ENCODE measurements around the gene QRSL1. TPM values are rescaled to one million over a fixed set of nuclear protein-coding genes. Genes with fewer than 3 reads are reported as not detected.

The QRSL1 gene
- total RNA-seq, 2 donors from 2014 or later: 8.7 to 9.5 TPM

- no peaks in the 10 kb centered on the region for H3K9me3 ChIP-seq
- H3K27me3 ChIP-seq (replicated peaks; ENCODE audit: insufficient read depth): no peaks in the 10 kb centered on the region
- no peak overlapping the region for H3K4me3 ChIP-seq
- TF ChIP-seq CTCF (IDR thresholded peaks at IDR 0.05): no peak
- no peak overlapping the region for H3K27ac ChIP-seq
- ATAC-seq (ENCODE audit: insufficient number of reproducible peaks, low FRiP score, low read depth) (no peak), DNase-seq (ENCODE audit: low spot score) (no peak)
- no peaks in the 10 kb centered on the region for H3K4me1 ChIP-seq (ENCODE audit: control insufficient read depth in 1 of 2, low read depth in 2 of 2)
- H3K36me3 ChIP-seq: peaks cover 2% of the 10 kb centered on the region
Observed at GRCh38 chr6:106612671-106613416, 16.5 kb upstream of the QRSL1 start.

DNA sequence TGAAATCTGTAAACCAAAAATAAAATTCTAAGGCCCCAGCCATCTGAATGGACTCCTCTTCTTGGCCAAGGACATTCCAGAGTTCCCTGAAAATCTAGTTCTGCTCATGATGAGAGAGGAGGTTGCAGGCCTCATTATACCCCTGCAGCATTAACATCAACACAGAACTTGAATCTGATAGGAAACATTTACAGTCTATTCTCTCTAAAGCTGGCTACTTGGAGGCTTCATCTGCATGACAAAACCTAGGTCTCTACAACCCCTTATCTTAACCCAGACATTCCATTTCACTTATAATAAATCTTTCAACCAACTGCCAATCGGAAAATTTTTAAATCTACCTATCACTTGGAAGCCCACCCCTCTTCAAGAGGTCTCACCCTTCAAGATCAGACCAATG, 15.8 kb upstream of the QRSL1 start:
- H3K9me3 ChIP-seq: no peaks in the 10 kb centered on the region
- DNase-seq (ENCODE audit: low spot score) (no peak), ATAC-seq (ENCODE audit: insufficient number of reproducible peaks, low FRiP score, low read depth) (no peak)
- H3K4me3 ChIP-seq: no peak overlapping the region
- no peaks in the 10 kb centered on the region for H3K27me3 ChIP-seq (replicated peaks; ENCODE audit: insufficient read depth)
- H3K36me3 ChIP-seq: peaks cover 2% of the 10 kb centered on the region
- no peaks in the 10 kb centered on the region for H3K4me1 ChIP-seq (ENCODE audit: control insufficient read depth in 1 of 2, low read depth in 2 of 2)
- no peak overlapping the region for H3K27ac ChIP-seq
- TF ChIP-seq CTCF (IDR thresholded peaks at IDR 0.05): no peak

DNA sequence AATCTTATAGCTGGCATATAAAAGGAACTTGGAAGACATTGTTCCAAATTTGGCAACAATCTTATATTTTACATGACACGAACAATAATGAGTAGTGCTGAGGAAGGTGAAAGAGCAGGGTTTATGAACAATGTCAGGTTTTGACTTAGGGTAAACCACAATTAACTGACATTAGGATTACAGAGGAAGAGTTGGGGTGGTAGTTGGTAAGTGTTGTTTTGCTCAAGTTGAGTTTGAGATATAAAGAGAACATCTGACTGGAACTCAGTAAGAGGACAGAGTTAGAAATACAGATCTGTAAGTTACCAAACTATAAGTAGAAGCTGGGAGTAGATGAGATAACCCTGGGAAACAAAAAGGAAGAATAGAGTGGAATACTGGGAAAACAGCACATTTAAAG, 15.2 kb upstream of the QRSL1 start:
- H3K27ac ChIP-seq: no peak overlapping the region
- no peak for TF ChIP-seq CTCF (IDR thresholded peaks at IDR 0.05)
- DNase-seq (ENCODE audit: low spot score): no peak
- peaks cover 7% of the 10 kb centered on the region for H3K36me3 ChIP-seq
- no peaks in the 10 kb centered on the region for H3K4me1 ChIP-seq (ENCODE audit: control insufficient read depth in 1 of 2, low read depth in 2 of 2)
- no peaks in the 10 kb centered on the region for H3K9me3 ChIP-seq
- ATAC-seq (ENCODE audit: insufficient number of reproducible peaks, low FRiP score, low read depth): no peak
- no peak overlapping the region for H3K4me3 ChIP-seq
- H3K27me3 ChIP-seq (replicated peaks; ENCODE audit: insufficient read depth): no peaks in the 10 kb centered on the region

DNA sequence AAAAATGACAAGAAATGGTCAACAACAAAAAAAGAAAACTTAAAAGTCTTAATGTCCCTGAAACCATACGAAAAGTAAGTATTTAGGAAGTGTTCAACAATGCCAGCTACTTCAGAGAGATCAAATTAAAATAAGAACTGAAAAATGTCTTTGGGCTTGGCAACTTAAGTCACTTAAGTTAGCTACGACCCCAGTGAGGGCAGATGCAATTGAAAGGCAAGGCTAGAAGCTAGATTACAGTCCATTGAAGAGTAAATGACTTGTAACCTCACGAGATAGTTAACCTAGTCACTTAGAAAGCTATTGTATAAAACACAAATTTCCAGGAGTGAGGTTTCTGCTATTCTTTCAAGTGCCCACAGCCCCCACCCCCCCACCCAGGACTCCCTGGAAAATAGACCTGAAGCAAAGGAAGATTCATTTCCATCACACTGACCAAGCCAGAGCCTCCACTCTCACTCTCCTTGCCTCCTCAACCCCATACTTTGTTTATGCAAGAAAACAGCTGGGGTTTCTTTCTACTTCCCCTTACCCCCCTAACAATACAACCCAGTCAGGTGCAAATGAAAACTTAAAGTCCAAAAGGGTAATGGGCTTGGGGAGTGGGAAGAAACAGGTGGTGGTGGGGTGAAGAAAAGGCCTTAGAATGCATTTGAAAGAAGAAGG, 14.7 kb upstream of the QRSL1 start:
- TF ChIP-seq CTCF (IDR thresholded peaks at IDR 0.05): no peak
- H3K4me3 ChIP-seq: no peak overlapping the region
- no peak for ATAC-seq (ENCODE audit: insufficient number of reproducible peaks, low FRiP score, low read depth)
- no peaks in the 10 kb centered on the region for H3K9me3 ChIP-seq
- H3K36me3 ChIP-seq: peaks cover 7% of the 10 kb centered on the region
- H3K27ac ChIP-seq: no peak overlapping the region
- no peaks in the 10 kb centered on the region for H3K27me3 ChIP-seq (replicated peaks; ENCODE audit: insufficient read depth)
- no peaks in the 10 kb centered on the region for H3K4me1 ChIP-seq (ENCODE audit: control insufficient read depth in 1 of 2, low read depth in 2 of 2)
- DNase-seq (ENCODE audit: low spot score): no peak

- TF ChIP-seq CTCF (IDR thresholded peaks at IDR 0.05): no peak
- H3K27ac ChIP-seq: no peak overlapping the region
- no peaks in the 10 kb centered on the region for H3K9me3 ChIP-seq
- no peaks in the 10 kb centered on the region for H3K4me1 ChIP-seq (ENCODE audit: control insufficient read depth in 1 of 2, low read depth in 2 of 2)
- DNase-seq (ENCODE audit: low spot score): no peak
- ATAC-seq (ENCODE audit: insufficient number of reproducible peaks, low FRiP score, low read depth): no peak
- H3K36me3 ChIP-seq: peaks cover 7% of the 10 kb centered on the region
- H3K27me3 ChIP-seq (replicated peaks; ENCODE audit: insufficient read depth): no peaks in the 10 kb centered on the region
- no peak overlapping the region for H3K4me3 ChIP-seq
Observed at GRCh38 chr6:106617302-106617701, 12.1 kb upstream of the QRSL1 start.

All from thoracic aorta (tissue), 2 donors.